Breast epithelium (tissue), 4 donors: Measurements from ENCODE around the gene DPYSL3. TPM values are rescaled to one million over a fixed set of nuclear protein-coding genes. Genes with fewer than 3 reads are reported as not detected.

Experiments
- DNase-seq, 2 donors: peaks; one replicate each; pipeline ENCODE4 v3.0.0-alpha.2; 2019; ENCODE audit warnings: low spot score in 2 of 2
- H3K27ac ChIP-seq, 2 donors: fragments of 200-600 bp; sonication (generic) in 1 of 2; one replicate each; pipeline ENCODE4 v1.5.1; 2016 to 2019; ENCODE audit warnings: mild to moderate bottlenecking in 1 of 2
- H3K27me3 ChIP-seq, 2 donors: fragments of 200-600 bp; sonication (generic) in 1 of 2; one replicate each; pipeline versions ENCODE4 v1.5.1 to v1.6.0; 2017 to 2019; ENCODE audit warnings: control low read depth in 1 of 2, mild to moderate bottlenecking in 1 of 2
- H3K36me3 ChIP-seq: fragments of 200-600 bp; one replicate; pipeline ENCODE4 v1.5.1; 2019
- H3K4me1 ChIP-seq, 2 donors: fragments of 200-600 bp; sonication (generic); one replicate each; pipeline ENCODE4 v1.5.1; 2016 to 2019; ENCODE audit warnings: control low read depth in 1 of 2
- H3K4me3 ChIP-seq, 3 donors: fragments of 200-600 bp; sonication (generic); 1 replicate in 2 of 3; 2 replicates in 1 of 3; pipeline ENCODE4 v1.5.1; 2016 to 2019; ENCODE audit warnings: mild to moderate bottlenecking in 3 of 3, moderate library complexity in 2 of 3
- H3K9me3 ChIP-seq, 2 donors: fragments of 200-600 bp; sonication (generic) in 1 of 2; one replicate each; pipeline ENCODE4 v1.5.1; 2016 to 2019; ENCODE audit warnings: control low read depth in 1 of 2
- CTCF ChIP-seq, 3 donors: fragments of 450-650 bp; IDR thresholded peaks; one replicate each; pipeline ENCODE4 v1.5.1; 2016 to 2017; ENCODE audit warnings: antibody characterized with exemption in 3 of 3, mild to moderate bottlenecking in 3 of 3, moderate library complexity in 3 of 3
- POLR2A ChIP-seq: fragments of 450-650 bp; IDR thresholded peaks from one replicate; pipeline ENCODE4 v1.6.1; 2016; ENCODE audit warnings: antibody characterized with exemption, mild to moderate bottlenecking, moderate library complexity
- POLR2AphosphoS5 ChIP-seq, 3 donors: sonication (generic); formaldehyde crosslinking; IDR thresholded peaks; one replicate each; pipeline ENCODE4 v1.6.1; 2017; ENCODE audit warnings: antibody characterized with exemption in 3 of 3
- intact Hi-C: fragments of 100-400 bp; cut with DNase I; formaldehyde crosslinking; loops from one replicate; pipeline ENCODE4 v1.15.1; 2023; ENCODE audit warnings: low total_unique reads
- total RNA-seq, 3 donors: library from RNA; depleted of rRNA; stranded (reverse); fragments of >200 nt; gene quantifications; one replicate each; pipeline ENCODE4 v1.1.0, GENCODE V29; 2016

The DPYSL3 gene
- total RNA-seq, 3 donors from 2014 or later = 34.4 to 73.1 (median 34.7) TPM

GRCh38 chr5:147455822-147456450 lies 53.9 kb downstream of the DPYSL3 start:
- Histone ChIP-seq H3K36me3 (no peaks in the 10 kb centered on the region), H3K4me1 (peaks cover 0 to 2% of the 10 kb centered on the region in 2 donors), H3K9me3 (no peaks in the 10 kb centered on the region), H3K27me3 (no peaks in the 10 kb centered on the region), H3K4me3 (no peak overlapping the region), H3K27ac (peak overlapping the region; percentile 22 to 30)
- TF ChIP-seq CTCF (IDR thresholded peaks at IDR 0.05) = no peak
- TF ChIP-seq POLR2AphosphoS5 (IDR thresholded peaks at IDR 0.05) = no peak
- no peak for TF ChIP-seq POLR2A
- intact Hi-C loops = loop anchor here (5.0 kb wide), 1 partner anchor 101 kb away; no protein-coding TSS in a partner anchor
- DNase-seq = no peak

GRCh38 chr5:147454996-147455677 lies 54.7 kb downstream of the DPYSL3 start:
- Histone ChIP-seq H3K4me3 (peak overlapping the region; percentile 74 to 93 (median 89)), H3K27me3 (no peaks in the 10 kb centered on the region), H3K9me3 (no peaks in the 10 kb centered on the region), H3K4me1 (peaks cover 0 to 2% of the 10 kb centered on the region in 2 donors), H3K36me3 (no peaks in the 10 kb centered on the region), H3K27ac (peak overlapping the region; percentile 82 to 94)
- intact Hi-C loops = loop anchor here (5.0 kb wide), 1 partner anchor 102 kb away; no protein-coding TSS in a partner anchor
- TF ChIP-seq POLR2AphosphoS5 (IDR thresholded peaks at IDR 0.05) (peak in 1 of 3 donors; percentile 61), POLR2A (no peak)
- no peak for DNase-seq

- H3K27me3 ChIP-seq = no peaks in the 10 kb centered on the region
- peak overlapping the region; percentile 82 to 94 for H3K27ac ChIP-seq
- no peaks in the 10 kb centered on the region for H3K36me3 ChIP-seq
- TF ChIP-seq CTCF (IDR thresholded peaks at IDR 0.05) = peak; percentile 81 to 97 (median 88)
- no peak for TF ChIP-seq POLR2AphosphoS5 (IDR thresholded peaks at IDR 0.05)
- no peak for TF ChIP-seq POLR2A
- peaks cover 0 to 2% of the 10 kb centered on the region in 2 donors for H3K4me1 ChIP-seq
- DNase-seq = peak; percentile 61 to 82
- H3K4me3 ChIP-seq = peak overlapping the region; percentile 74 to 93 (median 89)
- H3K9me3 ChIP-seq = no peaks in the 10 kb centered on the region
- intact Hi-C loops = no loop called here
Measured at GRCh38 chr5:147453875-147454814, 55.7 kb downstream of the DPYSL3 start.

GRCh38 chr5:147452165-147452811 lies 57.6 kb downstream of the DPYSL3 start:
- no peak for DNase-seq
- intact Hi-C loops = no loop called here
- H3K4me3 ChIP-seq = peak overlapping the region; percentile 74 to 93 (median 89)
- H3K4me1 ChIP-seq = peaks cover 0 to 2% of the 10 kb centered on the region in 2 donors
- no peaks in the 10 kb centered on the region for H3K36me3 ChIP-seq
- no peaks in the 10 kb centered on the region for H3K9me3 ChIP-seq
- H3K27ac ChIP-seq = peak overlapping the region in 1 of 2 donors; percentile 82
- TF ChIP-seq POLR2A = no peak
- TF ChIP-seq POLR2AphosphoS5 (IDR thresholded peaks at IDR 0.05) = no peak
- TF ChIP-seq CTCF (IDR thresholded peaks at IDR 0.05) = no peak
- H3K27me3 ChIP-seq = no peaks in the 10 kb centered on the region

GRCh38 chr5:147451193-147451592 lies 58.7 kb downstream of the DPYSL3 start:
- peak overlapping the region in 1 of 2 donors; percentile 29 for H3K27ac ChIP-seq
- TF ChIP-seq CTCF (IDR thresholded peaks at IDR 0.05) = no peak
- no peak for TF ChIP-seq POLR2AphosphoS5 (IDR thresholded peaks at IDR 0.05)
- no peak for TF ChIP-seq POLR2A
- H3K4me3 ChIP-seq = peak overlapping the region in 1 of 3 donors; percentile 8
- H3K27me3 ChIP-seq = no peaks in the 10 kb centered on the region
- intact Hi-C loops = no loop called here
- no peaks in the 10 kb centered on the region for H3K9me3 ChIP-seq
- peaks cover 0 to 2% of the 10 kb centered on the region in 2 donors for H3K4me1 ChIP-seq
- no peaks in the 10 kb centered on the region for H3K36me3 ChIP-seq
- no peak for DNase-seq
